Lower leg skin (tissue), 3 donors: ENCODE results near the gene CHD3.

Source experiments
- POLR2A ChIP-seq, 2 donors: fragments of 450-650 bp; IDR thresholded peaks; one replicate each; pipeline ENCODE4 v1.6.1; 2016 to 2017; ENCODE audit warnings: antibody characterized with exemption in 2 of 2, mild to moderate bottlenecking in 1 of 2, moderate library complexity in 1 of 2
- TF ChIP-seq, protein P1 (sequence below), 3 donors: fragments of 450-650 bp; IDR thresholded peaks; one replicate each; pipeline ENCODE4 v1.5.1; 2016; ENCODE audit warnings: antibody characterized with exemption in 3 of 3, mild to moderate bottlenecking in 3 of 3, moderate library complexity in 2 of 3

DNA sequence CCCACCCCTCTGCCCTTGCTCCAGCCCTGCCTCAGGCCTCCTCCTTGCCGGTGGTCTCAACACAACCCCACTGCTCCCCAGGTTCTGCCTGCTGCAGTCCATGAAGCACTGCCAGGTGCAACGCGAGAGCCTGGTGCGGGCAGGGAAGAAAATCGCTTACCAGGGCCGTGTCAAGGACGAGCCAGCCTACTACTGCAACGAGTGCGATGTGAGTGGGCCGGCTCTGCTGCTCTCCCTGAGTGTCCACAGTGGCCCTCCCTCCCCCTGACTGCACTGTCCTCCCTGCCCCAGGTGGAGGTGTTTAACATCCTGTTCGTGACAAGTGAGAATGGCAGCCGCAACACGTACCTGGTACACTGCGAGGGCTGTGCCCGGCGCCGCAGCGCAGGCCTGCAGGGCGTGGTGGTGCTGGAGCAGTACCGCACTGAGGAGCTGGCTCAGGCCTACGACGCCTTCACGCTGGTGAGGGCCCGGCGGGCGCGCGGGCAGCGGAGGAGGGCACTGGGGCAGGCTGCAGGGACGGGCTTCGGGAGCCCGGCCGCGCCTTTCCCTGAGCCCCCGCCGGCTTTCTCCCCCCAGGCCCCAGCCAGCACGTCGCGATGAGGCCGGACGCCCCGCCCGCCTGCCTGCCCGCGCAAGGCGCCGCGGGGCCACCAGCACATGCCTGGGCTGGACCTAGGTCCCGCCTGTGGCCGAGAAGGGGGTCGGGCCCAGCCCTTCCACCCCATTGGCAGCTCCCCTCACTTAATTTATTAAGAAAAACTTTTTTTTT, 35.5 kb upstream of the CHD3 start:
- TF ChIP-seq POLR2A (IDR thresholded peaks at IDR 0.05): no peak
- TF ChIP-seq, protein P1, sequence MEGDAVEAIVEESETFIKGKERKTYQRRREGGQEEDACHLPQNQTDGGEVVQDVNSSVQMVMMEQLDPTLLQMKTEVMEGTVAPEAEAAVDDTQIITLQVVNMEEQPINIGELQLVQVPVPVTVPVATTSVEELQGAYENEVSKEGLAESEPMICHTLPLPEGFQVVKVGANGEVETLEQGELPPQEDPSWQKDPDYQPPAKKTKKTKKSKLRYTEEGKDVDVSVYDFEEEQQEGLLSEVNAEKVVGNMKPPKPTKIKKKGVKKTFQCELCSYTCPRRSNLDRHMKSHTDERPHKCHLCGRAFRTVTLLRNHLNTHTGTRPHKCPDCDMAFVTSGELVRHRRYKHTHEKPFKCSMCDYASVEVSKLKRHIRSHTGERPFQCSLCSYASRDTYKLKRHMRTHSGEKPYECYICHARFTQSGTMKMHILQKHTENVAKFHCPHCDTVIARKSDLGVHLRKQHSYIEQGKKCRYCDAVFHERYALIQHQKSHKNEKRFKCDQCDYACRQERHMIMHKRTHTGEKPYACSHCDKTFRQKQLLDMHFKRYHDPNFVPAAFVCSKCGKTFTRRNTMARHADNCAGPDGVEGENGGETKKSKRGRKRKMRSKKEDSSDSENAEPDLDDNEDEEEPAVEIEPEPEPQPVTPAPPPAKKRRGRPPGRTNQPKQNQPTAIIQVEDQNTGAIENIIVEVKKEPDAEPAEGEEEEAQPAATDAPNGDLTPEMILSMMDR (IDR thresholded peaks at IDR 0.05): no peak
